HG03469 (cell line): ENCODE measurements around the gene GPR153.

Experiments
- ATAC-seq: cut with Tn5 transposase; IDR thresholded peaks from one replicate; pipeline ENCODE4 v1.9.1; 2021; ENCODE audit warnings: mild to moderate bottlenecking, moderate library complexity, moderate number of reproducible peaks; ENCODE audit not compliant: unreplicated experiment

Gene GPR153

GRCh38 chr1:6270401-6270800 is 9.5 kb upstream of the GPR153 start:
- ATAC-seq, result no peak

- no peak for ATAC-seq
Measured at GRCh38 chr1:6269720-6270400, 9.0 kb upstream of the GPR153 start.

DNA sequence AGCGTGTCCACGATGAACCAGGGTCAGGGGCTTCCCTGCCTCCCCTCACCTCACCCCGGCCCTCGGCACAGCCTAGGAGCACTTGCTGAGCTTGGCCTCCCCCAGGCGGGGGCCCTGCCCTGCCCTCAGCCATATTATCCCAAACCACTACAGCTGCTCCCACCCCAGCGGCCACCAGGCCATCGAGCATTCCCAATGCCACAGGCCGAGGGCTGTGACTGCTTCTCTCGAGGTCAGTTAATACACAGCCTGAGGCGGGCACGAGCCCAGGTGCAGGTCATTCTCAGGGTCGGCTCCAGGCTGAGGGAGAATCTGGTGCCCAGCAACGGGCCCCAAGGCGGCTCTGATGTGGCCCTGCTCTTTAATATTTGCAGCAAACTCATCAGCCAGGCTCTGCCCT is 8.4 kb upstream of the GPR153 start:
- no peak for ATAC-seq

- no peak for ATAC-seq
Measured at GRCh38 chr1:6268415-6268814, 7.5 kb upstream of the GPR153 start.

GRCh38 chr1:6267686-6268322 is 6.9 kb upstream of the GPR153 start:
- no peak for ATAC-seq

GRCh38 chr1:6266641-6267040 is 5.7 kb upstream of the GPR153 start:
- no peak for ATAC-seq

DNA sequence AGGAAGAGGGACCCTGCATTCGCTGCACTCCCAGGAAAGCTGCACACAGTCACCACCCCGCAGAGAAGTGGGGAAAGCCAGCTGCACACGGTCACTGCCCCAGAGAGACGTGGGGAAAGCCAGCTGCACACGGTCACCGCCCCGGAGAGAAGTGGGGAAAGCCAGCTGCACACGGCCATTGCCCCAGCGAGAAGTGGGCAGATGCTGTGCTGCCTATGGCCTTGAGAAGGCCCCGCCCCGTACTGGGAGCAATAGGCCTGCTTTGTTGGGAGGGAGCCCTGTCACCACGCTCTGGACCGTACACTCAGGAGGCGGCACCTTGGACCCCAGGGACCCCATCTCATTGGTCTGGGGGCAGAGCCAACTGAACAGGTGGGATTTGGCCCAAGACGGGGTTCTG is 4.3 kb upstream of the GPR153 start:
- no peak for ATAC-seq

- no peak for ATAC-seq
Measured at GRCh38 chr1:6263716-6264115, 2.8 kb upstream of the GPR153 start.

DNA sequence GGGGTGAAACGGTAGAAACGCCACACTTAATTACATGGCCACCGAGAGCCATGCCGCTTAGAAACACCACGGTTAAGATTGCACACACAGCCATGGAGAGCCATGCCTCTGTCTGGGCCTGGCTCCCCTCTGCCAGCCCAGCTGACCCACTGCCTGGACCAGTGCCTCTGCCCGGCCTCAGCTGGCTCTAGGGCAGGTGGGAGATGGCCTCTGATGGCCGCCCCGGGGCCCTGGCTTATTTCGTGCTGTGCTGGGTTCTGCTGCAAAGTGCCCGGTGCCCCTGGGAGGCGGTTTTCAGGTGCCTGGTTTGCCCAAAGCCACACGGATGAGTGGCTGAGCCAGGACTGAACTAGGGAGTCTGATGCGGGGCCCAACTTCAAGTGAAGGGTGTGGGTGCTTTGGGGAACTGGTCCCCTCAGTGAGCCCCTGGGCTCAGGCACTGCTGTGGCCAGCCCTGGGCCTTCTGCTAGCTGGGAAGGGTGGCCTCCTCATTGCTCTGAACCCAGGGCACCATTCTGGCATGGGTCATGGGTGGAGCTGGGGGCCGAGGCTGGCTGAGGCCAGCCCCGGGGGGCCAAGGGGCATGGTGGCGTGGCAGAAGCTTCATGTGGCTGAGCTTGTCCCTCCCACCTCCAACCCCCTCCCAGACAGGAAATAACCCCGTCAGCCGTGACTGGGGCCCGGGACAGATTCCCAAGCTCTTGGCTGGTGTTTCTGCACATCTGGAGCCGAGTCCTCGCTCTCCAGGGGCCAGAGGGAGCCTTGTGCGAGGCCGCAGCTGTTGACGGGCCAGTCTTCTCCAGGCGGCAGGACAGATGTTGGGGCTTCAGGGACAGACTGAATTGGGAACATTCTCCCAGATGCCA is 1.9 kb upstream of the GPR153 start:
- ATAC-seq, result no peak

DNA sequence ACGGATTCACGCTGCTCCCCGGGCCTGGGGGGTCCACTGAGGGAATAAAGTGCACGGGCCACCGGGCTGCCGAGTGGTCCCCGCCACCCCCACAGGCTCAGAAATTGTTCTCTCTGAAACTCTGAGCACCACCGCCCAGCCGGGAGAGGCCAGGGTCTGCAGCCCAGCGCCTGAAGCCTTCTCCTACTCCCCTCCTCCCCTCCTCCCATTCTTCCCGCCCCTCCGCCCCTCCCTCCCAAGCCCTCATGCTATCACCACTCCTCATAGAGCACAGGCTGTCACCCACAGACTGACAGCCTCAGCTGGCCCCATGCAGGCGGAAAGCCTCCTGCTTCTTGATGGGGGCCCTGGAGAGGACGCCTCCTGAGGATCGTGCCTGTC is 707 bp upstream of the GPR153 start:
- ATAC-seq, result no peak

- ATAC-seq, result no peak
Measured at GRCh38 chr1:6260433-6260934, 414 bp downstream of the GPR153 start.

- no peak for ATAC-seq
Measured at GRCh38 chr1:6259491-6260362, 1.2 kb downstream of the GPR153 start.

- no peak for ATAC-seq
Measured at GRCh38 chr1:6258675-6259074, 2.2 kb downstream of the GPR153 start.

DNA sequence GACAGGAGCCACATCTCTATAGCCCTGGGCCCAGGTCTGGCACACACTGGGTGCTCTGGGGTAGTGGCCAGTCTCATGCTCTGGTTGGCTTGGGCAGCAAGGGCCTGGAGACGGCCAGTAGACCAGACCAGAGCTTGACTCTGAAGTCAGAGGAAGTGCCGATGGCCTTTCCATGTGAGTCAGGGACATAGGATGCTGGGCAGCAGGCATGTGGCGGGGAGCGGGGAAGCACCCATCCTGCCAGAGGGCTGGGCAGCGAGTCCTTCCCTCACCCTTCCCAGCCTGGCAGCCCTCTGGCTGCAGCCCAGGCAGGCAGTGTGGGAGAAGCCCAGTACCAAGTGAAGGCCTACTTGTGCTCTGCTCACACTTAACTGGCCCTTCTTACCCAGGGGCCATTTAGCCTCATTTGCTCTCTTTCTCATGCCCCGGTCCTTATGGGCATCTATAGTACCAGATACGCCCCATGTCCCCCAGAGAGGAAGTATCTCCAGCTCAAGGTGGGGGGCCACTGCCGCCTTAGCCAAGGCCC is 3.3 kb downstream of the GPR153 start:
- ATAC-seq, result no peak

- no peak for ATAC-seq
Measured at GRCh38 chr1:6256645-6257044, 4.3 kb downstream of the GPR153 start.

DNA sequence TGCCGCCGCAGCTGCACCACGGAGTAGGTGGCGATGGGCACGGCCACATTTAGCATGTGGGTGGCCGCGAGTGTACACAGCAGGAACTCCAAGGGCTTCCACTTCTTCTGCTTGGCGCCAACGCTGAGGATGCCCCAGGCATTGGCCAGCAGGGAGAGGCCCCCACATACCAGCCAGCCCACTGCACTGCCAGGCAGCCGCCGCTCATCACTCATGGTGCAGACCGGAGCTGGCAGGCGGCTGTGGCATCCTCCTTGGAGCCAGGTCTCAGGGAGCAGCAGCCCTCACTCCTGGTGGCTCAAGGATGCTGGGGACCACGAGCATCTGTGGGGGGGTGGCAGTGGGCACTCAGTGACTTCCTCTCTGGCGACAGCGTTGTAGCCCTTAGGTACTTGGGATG is 6.2 kb downstream of the GPR153 start:
- ATAC-seq, result no peak

DNA sequence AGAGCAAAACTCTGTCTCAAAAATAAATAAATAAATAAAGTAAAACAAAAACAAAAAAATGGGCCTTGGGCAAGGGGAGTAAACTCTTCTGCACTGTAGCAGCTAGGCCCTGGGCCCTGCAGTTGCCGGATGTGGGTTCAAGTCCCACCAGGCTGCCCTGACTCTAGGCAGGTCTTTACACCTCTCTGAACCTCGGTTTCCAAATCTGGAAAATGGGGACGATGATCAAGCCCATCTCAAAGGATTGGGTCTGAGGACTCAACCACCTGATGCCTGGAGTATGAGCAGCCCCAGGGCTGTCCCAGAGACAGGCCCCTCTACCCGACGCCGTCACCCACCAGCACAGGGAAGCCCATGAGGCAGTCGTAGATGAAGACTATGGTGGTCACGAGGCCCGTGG is 7.5 kb downstream of the GPR153 start:
- ATAC-seq, result no peak

- no peak for ATAC-seq
Measured at GRCh38 chr1:6252374-6252710, 8.6 kb downstream of the GPR153 start.

- no peak for ATAC-seq
Measured at GRCh38 chr1:6251681-6252373, 9.1 kb downstream of the GPR153 start.

DNA sequence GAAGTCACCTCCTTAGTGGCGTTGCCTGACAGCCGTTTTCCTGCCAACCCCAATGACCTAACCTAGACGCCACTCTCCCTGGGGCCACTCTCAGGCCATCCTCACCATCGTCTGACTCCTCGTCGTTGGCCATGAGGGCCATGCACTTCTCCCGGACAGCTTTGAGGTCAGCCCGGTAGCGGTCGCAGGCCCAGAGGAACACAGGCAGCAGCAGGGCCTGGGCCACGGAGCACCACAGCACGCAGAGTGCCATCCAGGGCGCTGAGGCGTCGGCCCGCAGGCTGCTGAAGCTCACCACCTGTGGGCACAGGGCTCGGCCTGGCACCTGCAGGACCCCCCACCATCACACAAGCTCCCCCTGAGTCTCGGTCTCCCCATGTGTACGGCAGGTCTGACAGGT is 9.7 kb downstream of the GPR153 start:
- no peak for ATAC-seq
